SK-N-SH (cell line): Measurements from ENCODE around the gene MARCHF3. TPM values are rescaled to one million over a fixed set of nuclear protein-coding genes. Genes with fewer than 3 reads are reported as not detected.

Experiments used
- CTCF ChIA-PET: fragments of 300-600, 350-600 bp; formaldehyde crosslinking; extraction: SDS; loops from one replicate; lab custom pipeline; 2021; lab: Yijun Ruan, JAX
- POLR2A ChIA-PET: fragments of 350-600 bp; sonication (Branson Sonifier 250); formaldehyde crosslinking; extraction: SDS; loops from one replicate; lab custom pipeline; 2020; ENCODE audit warnings: antibody characterized with exemption, inconsistent platforms; lab: Yijun Ruan, JAX
- DNase-seq: peaks from one replicate; pipeline ENCODE4 v3.0.0; 2012
- H2AFZ ChIP-seq: fragments of 200-600 bp; sonication (generic); 2 replicates; pipeline ENCODE4 v1.8.1; 2016; ENCODE audit warnings: antibody characterized with exemption, mild to moderate bottlenecking, low read depth
- H3F3A ChIP-seq: fragments of 200-600 bp; sonication (generic); replicated peaks from 2 replicates; pipeline ENCODE3; 2016; ENCODE audit warnings: antibody characterized with exemption, mild to moderate bottlenecking; ENCODE audit not compliant: insufficient read depth
- H3K27ac ChIP-seq, 2 experiments: fragments of 200-500 bp in 1 of 2; fragments of 200-600 bp in 1 of 2; sonication (Bioruptor generic) in 1 of 2; sonication (generic), shearing (Covaris generic) in 1 of 2; 2 replicates each; pipeline versions ENCODE4 v1.5.1 to v1.6.1; 2014 to 2016; ENCODE audit warnings: low read depth in 2 of 2, inconsistent platforms in 1 of 2, low read length in 1 of 2, mild to moderate bottlenecking in 1 of 2, mixed read lengths in 1 of 2
- H3K27me3 ChIP-seq: fragments of 200-600 bp; sonication (generic), shearing (Covaris generic); 2 replicates; pipeline ENCODE4 v1.6.1; 2016; ENCODE audit warnings: mixed run types; ENCODE audit not compliant: insufficient read depth
- H3K36me3 ChIP-seq, 2 experiments: fragments of 200-500 bp in 1 of 2; fragments of 200-600 bp in 1 of 2; sonication (Bioruptor generic) in 1 of 2; sonication (generic) in 1 of 2; replicated peaks in 1 of 2; 2 replicates each; pipeline versions ENCODE3 to v1.5.1; 2014 to 2016; ENCODE audit warnings: low read length in 1 of 2, mild to moderate bottlenecking in 1 of 2; ENCODE audit not compliant: insufficient read depth in 2 of 2, control insufficient read depth in 1 of 2
- H3K4me1 ChIP-seq, 2 experiments: fragments of 200-500 bp in 1 of 2; fragments of 200-600 bp in 1 of 2; sonication (Bioruptor generic) in 1 of 2; sonication (generic), shearing (Covaris generic) in 1 of 2; 2 replicates each; pipeline versions ENCODE4 v1.5.1 to v1.6.1; 2014 to 2016; ENCODE audit warnings: low read depth in 1 of 2, low read length in 1 of 2, mixed run types in 1 of 2; ENCODE audit not compliant: insufficient read depth in 2 of 2, control insufficient read depth in 1 of 2
- H3K4me2 ChIP-seq: fragments of 200-600 bp; sonication (generic), shearing (Covaris generic); 2 replicates; pipeline ENCODE4 v1.6.1; 2017; ENCODE audit warnings: mixed run types
- H3K4me3 ChIP-seq, 2 experiments: fragments of 200-500 bp in 1 of 2; fragments of 200-600 bp in 1 of 2; sonication (Bioruptor generic) in 1 of 2; sonication (generic), shearing (Covaris generic) in 1 of 2; 2 replicates each; pipeline versions ENCODE4 v1.5.1 to v1.8.1; 2014 to 2016; ENCODE audit warnings: low read depth in 2 of 2, inconsistent platforms in 1 of 2, low read length in 1 of 2, mild to moderate bottlenecking in 1 of 2, mixed read lengths in 1 of 2, moderate library complexity in 1 of 2
- H3K79me2 ChIP-seq: fragments of 200-600 bp; sonication (generic); 2 replicates; pipeline ENCODE4 v1.8.1; 2017; ENCODE audit warnings: mild to moderate bottlenecking; ENCODE audit not compliant: insufficient read depth
- H3K9ac ChIP-seq: fragments of 200-600 bp; sonication (generic); 2 replicates; pipeline ENCODE4 v1.6.1; 2017; ENCODE audit warnings: mixed run types
- H3K9me2 ChIP-seq: fragments of 200-600 bp; sonication (generic); 2 replicates; pipeline ENCODE4 v1.6.1; 2017; ENCODE audit warnings: mixed run types
- H3K9me3 ChIP-seq: fragments of 200-600 bp; sonication (generic); 2 replicates; pipeline ENCODE4 v1.6.1; 2017; ENCODE audit warnings: mixed run types, mild to moderate bottlenecking, moderate library complexity
- H4K20me1 ChIP-seq: fragments of 200-600 bp; sonication (generic); 2 replicates; pipeline ENCODE4 v1.6.1; 2017; ENCODE audit warnings: mild to moderate bottlenecking, mixed run types; ENCODE audit not compliant: insufficient read depth
- CHD2 ChIP-seq: fragments of 150-350 bp; IDR thresholded peaks from 2 replicates; pipeline ENCODE4 v1.6.1; 2018; ENCODE audit warnings: low read length; ENCODE audit not compliant: partially characterized antibody
- EP300 ChIP-seq, 2 experiments: IDR thresholded peaks; 2 replicates each; pipeline versions ENCODE4 v1.4.0 to v1.6.1; 2012; ENCODE audit warnings: borderline replicate concordance in 1 of 2, low read depth in 1 of 2, low read length in 1 of 2
- EZH2phosphoT487 ChIP-seq: fragments of 200-600 bp; sonication (generic); IDR thresholded peaks from 2 replicates; pipeline ENCODE4 v1.6.1; 2017; ENCODE audit warnings: low read depth, mixed run types, mild to moderate bottlenecking, antibody characterized with exemption, moderate library complexity, borderline replicate concordance
- FOSL2 ChIP-seq: IDR thresholded peaks from 2 replicates; pipeline ENCODE4 v1.4.0; 2012; ENCODE audit warnings: low read depth, mild to moderate bottlenecking, moderate library complexity, borderline replicate concordance
- FOXM1 ChIP-seq: IDR thresholded peaks from 2 replicates; pipeline ENCODE4 v1.4.0; 2012; ENCODE audit warnings: low read depth, mild to moderate bottlenecking
- RXRA ChIP-seq: IDR thresholded peaks from 2 replicates; pipeline ENCODE4 v1.4.0; 2012; ENCODE audit warnings: low read depth, mild to moderate bottlenecking, borderline replicate concordance
- TAF1 ChIP-seq: IDR thresholded peaks from 2 replicates; pipeline ENCODE4 v1.6.1; 2012; ENCODE audit warnings: low read depth, mild to moderate bottlenecking, low read length, moderate library complexity, borderline replicate concordance
- TCF12 ChIP-seq: IDR thresholded peaks from 2 replicates; pipeline ENCODE4 v1.4.0; 2012
- TEAD4 ChIP-seq: IDR thresholded peaks from 2 replicates; pipeline ENCODE4 v1.4.0; 2012; ENCODE audit warnings: mild to moderate bottlenecking, borderline replicate concordance; ENCODE audit not compliant: insufficient read depth
- WGBS: methylation state at CpG from one replicate; pipeline ENCODE4 v1.1.6; 2017; ENCODE audit warnings: low lambda C conversion rate; 5-methylcytosine and 5-hydroxymethylcytosine counted together
- polyA plus RNA-seq, 3 experiments: library from polyadenylated mRNA; depleted of rRNA; stranded (reverse); fragments of >200 nt; gene quantifications; 2 replicates each; pipeline ENCODE4 v1.2.3, GENCODE V29; 2012
- TF ChIP-seq, protein P1 (sequence below): IDR thresholded peaks from 2 replicates; pipeline ENCODE4 v1.4.0; 2012; ENCODE audit warnings: low read depth
- TF ChIP-seq, protein P2 (sequence below): IDR thresholded peaks from 2 replicates; pipeline ENCODE4 v1.6.1; 2012; ENCODE audit warnings: mild to moderate bottlenecking, low read depth, low read length, moderate library complexity

The MARCHF3 gene
- polyA plus RNA-seq, 1 of the 3 experiments (the other 2 are of a cell fraction): 21.5 TPM

DNA sequence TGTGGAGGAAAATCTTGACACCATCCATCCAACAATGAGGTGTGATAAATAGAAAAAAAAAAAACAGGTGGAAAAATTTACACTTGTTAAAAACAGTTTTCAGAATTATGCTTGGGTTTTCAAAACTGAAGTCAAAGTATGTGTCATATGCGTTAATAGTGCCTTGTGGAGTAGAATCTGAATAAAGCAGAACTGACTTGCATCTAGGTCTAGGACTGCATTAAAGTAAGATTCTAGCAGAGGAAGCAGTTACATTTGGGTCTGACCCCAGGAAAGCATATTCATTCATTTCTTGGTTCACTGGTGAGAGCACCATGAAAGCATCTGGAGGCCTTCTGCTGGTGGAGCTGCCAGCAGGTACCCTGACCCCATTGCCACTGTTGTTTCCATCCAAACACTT is 89.0 kb downstream of the MARCHF3 start:
- Histone ChIP-seq H3K4me2 (no peak overlapping the region), H3F3A (peaks cover 9% of the 10 kb centered on the region), H4K20me1 (no peaks in the 10 kb centered on the region), H3K4me1 (peaks cover 5% of the 10 kb centered on the region in 2 experiments; a peak in 3 of 4 replicates), H3K9me3 (no peaks in the 10 kb centered on the region), H3K79me2 (peaks cover 15% of the 10 kb centered on the region; the same call in 1 of the 2 replicates), H3K9ac (no peak overlapping the region), H3K27me3 (no peaks in the 10 kb centered on the region), H3K36me3 (no peaks in the 10 kb centered on the region), H3K27ac (no peak overlapping the region), H3K4me3 (no peak overlapping the region), H2AFZ (no peak overlapping the region), H3K9me2 (no peaks in the 10 kb centered on the region)
- CTCF ChIA-PET: interaction anchor here (2.3 kb wide), 1 partner anchor 88 kb away, joined by 8 read pairs; no protein-coding TSS in a partner anchor
- DNase-seq: no peak
- 100% methylated on average over 1 of the region's 1 CpG for WGBS
- TF ChIP-seq EP300 (IDR thresholded peaks at IDR 0.05; ENCODE audit: borderline replicate concordance in 1 of 2, low read depth in 1 of 2, low read length in 1 of 2) (no peak), EZH2phosphoT487 (no peak), FOXM1 (no peak), TAF1 (no peak), TCF12 (no peak), FOSL2 (no peak), CHD2 (no peak)
- TF ChIP-seq, protein P1, sequence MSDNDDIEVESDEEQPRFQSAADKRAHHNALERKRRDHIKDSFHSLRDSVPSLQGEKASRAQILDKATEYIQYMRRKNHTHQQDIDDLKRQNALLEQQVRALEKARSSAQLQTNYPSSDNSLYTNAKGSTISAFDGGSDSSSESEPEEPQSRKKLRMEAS: no peak
- TF ChIP-seq, protein P2, sequence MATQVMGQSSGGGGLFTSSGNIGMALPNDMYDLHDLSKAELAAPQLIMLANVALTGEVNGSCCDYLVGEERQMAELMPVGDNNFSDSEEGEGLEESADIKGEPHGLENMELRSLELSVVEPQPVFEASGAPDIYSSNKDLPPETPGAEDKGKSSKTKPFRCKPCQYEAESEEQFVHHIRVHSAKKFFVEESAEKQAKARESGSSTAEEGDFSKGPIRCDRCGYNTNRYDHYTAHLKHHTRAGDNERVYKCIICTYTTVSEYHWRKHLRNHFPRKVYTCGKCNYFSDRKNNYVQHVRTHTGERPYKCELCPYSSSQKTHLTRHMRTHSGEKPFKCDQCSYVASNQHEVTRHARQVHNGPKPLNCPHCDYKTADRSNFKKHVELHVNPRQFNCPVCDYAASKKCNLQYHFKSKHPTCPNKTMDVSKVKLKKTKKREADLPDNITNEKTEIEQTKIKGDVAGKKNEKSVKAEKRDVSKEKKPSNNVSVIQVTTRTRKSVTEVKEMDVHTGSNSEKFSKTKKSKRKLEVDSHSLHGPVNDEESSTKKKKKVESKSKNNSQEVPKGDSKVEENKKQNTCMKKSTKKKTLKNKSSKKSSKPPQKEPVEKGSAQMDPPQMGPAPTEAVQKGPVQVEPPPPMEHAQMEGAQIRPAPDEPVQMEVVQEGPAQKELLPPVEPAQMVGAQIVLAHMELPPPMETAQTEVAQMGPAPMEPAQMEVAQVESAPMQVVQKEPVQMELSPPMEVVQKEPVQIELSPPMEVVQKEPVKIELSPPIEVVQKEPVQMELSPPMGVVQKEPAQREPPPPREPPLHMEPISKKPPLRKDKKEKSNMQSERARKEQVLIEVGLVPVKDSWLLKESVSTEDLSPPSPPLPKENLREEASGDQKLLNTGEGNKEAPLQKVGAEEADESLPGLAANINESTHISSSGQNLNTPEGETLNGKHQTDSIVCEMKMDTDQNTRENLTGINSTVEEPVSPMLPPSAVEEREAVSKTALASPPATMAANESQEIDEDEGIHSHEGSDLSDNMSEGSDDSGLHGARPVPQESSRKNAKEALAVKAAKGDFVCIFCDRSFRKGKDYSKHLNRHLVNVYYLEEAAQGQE: no peak
- POLR2A ChIA-PET: no interaction called here

DNA sequence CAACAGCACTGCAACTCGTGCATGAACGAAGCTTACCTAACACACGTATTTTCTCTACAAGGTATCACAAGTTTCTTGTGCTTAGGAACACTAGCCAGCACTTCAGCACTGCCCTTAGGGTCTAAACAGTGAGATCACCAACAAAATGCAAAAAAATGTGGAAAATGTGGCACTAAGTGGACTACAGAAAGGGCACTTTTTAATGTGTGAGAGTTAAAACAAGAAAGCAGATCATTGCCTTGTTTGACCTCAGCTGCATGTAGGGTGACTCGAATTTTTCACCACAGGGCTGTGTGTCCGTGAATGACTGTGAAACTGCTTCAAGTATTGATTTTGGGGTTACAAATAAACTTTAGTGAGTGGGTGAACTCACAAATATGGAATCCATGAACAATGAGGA is 90.5 kb downstream of the MARCHF3 start:
- POLR2A ChIA-PET: no interaction called here
- no peak for DNase-seq
- no peaks in the 10 kb centered on the region for H4K20me1 ChIP-seq
- no peak overlapping the region for H3K9ac ChIP-seq
- H3K36me3 ChIP-seq: no peaks in the 10 kb centered on the region
- H2AFZ ChIP-seq: no peak overlapping the region
- H3K9me3 ChIP-seq: no peaks in the 10 kb centered on the region
- peaks cover 21% of the 10 kb centered on the region; the same call in 1 of the 2 replicates for H3K79me2 ChIP-seq
- no peak overlapping the region for H3K4me2 ChIP-seq
- peaks cover 5% of the 10 kb centered on the region in 2 experiments; a peak in 3 of 4 replicates for H3K4me1 ChIP-seq
- no peaks in the 10 kb centered on the region for H3K9me2 ChIP-seq
- peaks cover 9% of the 10 kb centered on the region for H3F3A ChIP-seq
- H3K27ac ChIP-seq: no peak overlapping the region
- no peaks in the 10 kb centered on the region for H3K27me3 ChIP-seq
- no peak overlapping the region for H3K4me3 ChIP-seq
- WGBS: 88% methylated on average over 5 of the region's 5 CpGs
- CTCF ChIA-PET: no interaction called here
- TF ChIP-seq TEAD4: no peak
- no peak for TF ChIP-seq RXRA
- TF ChIP-seq, protein P2: 0 out of 2 replicates have a peak, but pooled peaks have one; percentile 39
